Natural killer cell (primary cell): ENCODE measurements around the gene DHX58. TPM values are rescaled to one million over a fixed set of nuclear protein-coding genes. Genes with fewer than 3 reads are reported as not detected.

Source experiments
- ATAC-seq, 3 donors: fragments of 150-1000 bp in 2 of 3; fragments of 200-7000 bp in 1 of 3; cut with Tn5 transposase; 1 replicate in 1 of 3; 2 replicates in 2 of 3; pipeline ENCODE4 v1.10.0; 2021; ENCODE audit warnings: mild to moderate bottlenecking in 2 of 3, moderate library complexity in 2 of 3
- DNase-seq, 2 donors: peaks; one replicate each; pipeline versions ENCODE4 v3.0.0 to v3.0.0-alpha.2; 2013 to 2021; ENCODE audit warnings: mixed read lengths in 1 of 2
- H3K27ac ChIP-seq: one replicate; pipeline ENCODE4 v1.5.1; 2013; ENCODE audit warnings: mild to moderate bottlenecking, low read length
- H3K27me3 ChIP-seq: one replicate; pipeline ENCODE4 v1.6.1; 2013; ENCODE audit warnings: low read length; ENCODE audit not compliant: control insufficient read depth, insufficient read depth
- H3K36me3 ChIP-seq: one replicate; pipeline ENCODE4 v1.6.1; 2013; ENCODE audit warnings: low read length; ENCODE audit not compliant: control insufficient read depth, insufficient read depth
- H3K4me1 ChIP-seq: one replicate; pipeline ENCODE4 v1.6.1; 2013; ENCODE audit warnings: low read length; ENCODE audit not compliant: control insufficient read depth, insufficient read depth
- H3K4me3 ChIP-seq: one replicate; pipeline ENCODE4 v1.5.1; 2013; ENCODE audit warnings: low read length
- H3K9me3 ChIP-seq: one replicate; pipeline ENCODE4 v1.6.1; 2013; ENCODE audit warnings: low read length; ENCODE audit not compliant: control insufficient read depth, insufficient read depth
- H3K27ac Mint-ChIP-seq, 2 donors: one replicate each; pipeline ENCODE4 v1.8.0; 2022; ENCODE audit warnings: mild to moderate bottlenecking in 2 of 2, mixed read lengths in 2 of 2, moderate library complexity in 1 of 2
- H3K27me3 Mint-ChIP-seq, 2 donors: one replicate each; pipeline ENCODE4 v1.8.0; 2022; ENCODE audit warnings: low read depth in 2 of 2, mixed read lengths in 2 of 2
- H3K36me3 Mint-ChIP-seq: one replicate; pipeline ENCODE4 v1.8.0; 2022; ENCODE audit warnings: mixed read lengths
- H3K4me1 Mint-ChIP-seq, 2 donors: one replicate each; pipeline ENCODE4 v1.8.0; 2022; ENCODE audit warnings: mixed read lengths in 2 of 2
- H3K4me3 Mint-ChIP-seq: one replicate; pipeline ENCODE4 v1.8.0; 2022; ENCODE audit warnings: mild to moderate bottlenecking, moderate library complexity, mixed read lengths
- H3K9me3 Mint-ChIP-seq, 2 donors: one replicate each; pipeline ENCODE4 v1.8.0; 2022; ENCODE audit warnings: mixed read lengths in 2 of 2
- CTCF ChIP-seq: fragments of 200-600 bp; IDR thresholded peaks from one replicate; pipeline ENCODE4 v1.8.0; 2022; ENCODE audit warnings: antibody characterized with exemption
- WGBS: methylation state at CpG from one replicate; pipeline ENCODE4 v1.1.7; 2013; ENCODE audit warnings: missing lambda C conversion rate; ENCODE audit not compliant: insufficient coverage; 5-methylcytosine and 5-hydroxymethylcytosine counted together
- intact Hi-C: fragments of 100-400 bp; cut with micrococcal nuclease; formaldehyde crosslinking; loops from one replicate; pipeline ENCODE4 v1.14.2; 2022
- total RNA-seq, 4 donors: library from RNA; stranded (reverse); fragments of 120-200 nt in 1 of 4; gene quantifications; one replicate each; pipeline versions ENCODE4 v1.2.3 to v1.2.4, GENCODE V29; 2013 to 2022

Gene DHX58
- total RNA-seq, 3 donors from 2014 or later (not counting 1 experiment from before 2014, with no cell fraction given) = 22.0 to 29.0 (median 24.5) TPM

DNA sequence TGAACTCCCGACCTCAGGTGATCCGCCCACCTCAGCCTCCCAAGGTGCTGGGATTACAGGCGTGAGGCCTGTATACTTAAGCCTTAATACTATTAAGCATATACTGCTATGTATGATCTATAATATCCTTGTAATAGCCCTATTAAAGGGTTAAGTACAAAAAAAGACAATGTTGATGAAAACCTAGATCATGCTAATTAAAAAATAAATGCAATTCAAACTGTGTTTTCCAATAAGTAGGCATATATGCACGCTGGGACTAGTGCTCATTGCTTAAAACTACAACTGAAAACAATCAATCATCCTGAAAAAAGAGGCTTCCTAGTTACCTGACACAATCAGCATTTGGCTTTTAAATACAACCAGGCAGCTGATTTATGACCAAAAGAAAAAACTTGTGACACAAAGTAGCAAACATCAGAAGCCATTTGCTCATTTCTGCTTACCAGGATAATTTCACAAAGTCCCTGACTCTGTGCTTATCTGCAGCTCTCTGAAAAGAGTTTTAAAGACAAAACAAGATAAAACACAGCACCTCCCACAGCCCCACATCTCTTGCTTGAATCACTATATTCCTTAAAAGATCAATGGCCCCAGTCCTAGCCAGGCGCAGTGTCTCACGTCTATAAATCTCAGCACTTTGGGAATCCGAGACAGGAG, 25.3 kb downstream of the DHX58 start:
- H3K4me3 Mint-ChIP-seq = no peak overlapping the region
- H3K4me3 ChIP-seq = no peak overlapping the region
- H3K27ac ChIP-seq = no peak overlapping the region
- no peaks in the 10 kb centered on the region for H3K36me3 ChIP-seq
- DNase-seq (no peak), ATAC-seq (no peak)
- peaks cover 0 to 4% of the 10 kb centered on the region in 2 donors for H3K27me3 Mint-ChIP-seq
- intact Hi-C loops = no loop called here
- H3K4me1 Mint-ChIP-seq = no peaks in the 10 kb centered on the region
- no peaks in the 10 kb centered on the region for H3K4me1 ChIP-seq
- no peaks in the 10 kb centered on the region for H3K9me3 ChIP-seq
- no peaks in the 10 kb centered on the region for H3K27me3 ChIP-seq
- H3K36me3 Mint-ChIP-seq = no peaks in the 10 kb centered on the region
- no peak overlapping the region for H3K27ac Mint-ChIP-seq
- TF ChIP-seq CTCF = no peak
- no peaks in the 10 kb centered on the region for H3K9me3 Mint-ChIP-seq
- WGBS = 92% methylated on average over 4 of the region's 7 CpGs

GRCh38 chr17:42081516-42082129, 30.9 kb downstream of the DHX58 start:
- H3K36me3 Mint-ChIP-seq = no peaks in the 10 kb centered on the region
- H3K27me3 Mint-ChIP-seq = no peaks in the 10 kb centered on the region
- WGBS = 85% methylated on average over 9 of the region's 9 CpGs
- ATAC-seq = no peak
- Histone ChIP-seq H3K4me3 (no peak overlapping the region), H3K4me1 (no peaks in the 10 kb centered on the region), H3K36me3 (no peaks in the 10 kb centered on the region), H3K9me3 (no peaks in the 10 kb centered on the region), H3K27ac (no peak overlapping the region), H3K27me3 (no peaks in the 10 kb centered on the region)
- no peak overlapping the region for H3K27ac Mint-ChIP-seq
- H3K9me3 Mint-ChIP-seq = no peaks in the 10 kb centered on the region
- no peak for DNase-seq
- TF ChIP-seq CTCF = no peak
- H3K4me3 Mint-ChIP-seq = no peak overlapping the region
- intact Hi-C loops = no loop called here
- H3K4me1 Mint-ChIP-seq = no peaks in the 10 kb centered on the region

GRCh38 chr17:42079541-42079940, 33.0 kb downstream of the DHX58 start:
- Histone ChIP-seq H3K27ac (no peak overlapping the region), H3K4me3 (no peak overlapping the region), H3K9me3 (no peaks in the 10 kb centered on the region), H3K27me3 (no peaks in the 10 kb centered on the region), H3K36me3 (no peaks in the 10 kb centered on the region), H3K4me1 (no peaks in the 10 kb centered on the region)
- 89% methylated on average over 2 of the region's 2 CpGs for whole genome bisulfite sequencing
- H3K27ac Mint-ChIP-seq = no peak overlapping the region
- H3K27me3 Mint-ChIP-seq = peaks cover 0 to 3% of the 10 kb centered on the region in 2 donors
- ATAC-seq (no peak), DNase-seq (no peak)
- intact Hi-C loops = no loop called here
- no peaks in the 10 kb centered on the region for H3K36me3 Mint-ChIP-seq
- no peaks in the 10 kb centered on the region for H3K4me1 Mint-ChIP-seq
- no peaks in the 10 kb centered on the region for H3K9me3 Mint-ChIP-seq
- H3K4me3 Mint-ChIP-seq = no peak overlapping the region
- TF ChIP-seq CTCF = no peak
